Measurements from ENCODE around the gene MLEC.

MLEC gene

GRCh38 chr12:120710031-120710804 lies 23.3 kb downstream of the MLEC start, which contains the start of gene UNC119B:
Gene UNC119B, plus strand, starts transcription at chr12:120710458. Its CDS starts 17 bp downstream, at chr12:120710475.
- no peak for TF ChIP-seq CTCF (IDR thresholded peaks at IDR 0.05)

GRCh38 chr12:120710805-120711296 lies 23.9 kb downstream of the MLEC start:
- TF ChIP-seq CTCF (IDR thresholded peaks at IDR 0.05), result no peak

- TF ChIP-seq CTCF (IDR thresholded peaks at IDR 0.05), result no peak
These were observed 24.5 kb downstream of the MLEC start for GRCh38 chr12:120711411-120711810.

- no peak for TF ChIP-seq CTCF (IDR thresholded peaks at IDR 0.05)
These were observed 25.7 kb downstream of the MLEC start for GRCh38 chr12:120712610-120713009.

- TF ChIP-seq CTCF (IDR thresholded peaks at IDR 0.05), result peak; percentile 76
These were observed 27.0 kb downstream of the MLEC start for GRCh38 chr12:120713861-120714482.

GRCh38 chr12:120718055-120718454 lies 31.1 kb downstream of the MLEC start:
- TF ChIP-seq CTCF (IDR thresholded peaks at IDR 0.05), result no peak

GRCh38 chr12:120719072-120719471 lies 32.1 kb downstream of the MLEC start:
- TF ChIP-seq CTCF (IDR thresholded peaks at IDR 0.05), result no peak

All from LNCAP (cell line).